Subcutaneous adipose tissue (tissue), 4 donors: ENCODE data around the gene TNS4. TPM values are rescaled to one million over a fixed set of nuclear protein-coding genes. Genes with fewer than 3 reads are reported as not detected.

Experiments
- total RNA-seq, 4 donors: library from RNA; depleted of rRNA; stranded (reverse); fragments of >200 nt; gene quantifications; one replicate each; pipeline ENCODE4 v1.1.0, GENCODE V29; 2016
- TF ChIP-seq, protein P1 (sequence below): fragments of 450-650 bp; IDR thresholded peaks from one replicate; pipeline ENCODE4 v1.5.1; 2016; ENCODE audit warnings: low read depth, mild to moderate bottlenecking, control low read depth, antibody characterized with exemption, moderate library complexity

Gene TNS4
- total RNA-seq, 4 donors from 2014 or later: not detected

DNA sequence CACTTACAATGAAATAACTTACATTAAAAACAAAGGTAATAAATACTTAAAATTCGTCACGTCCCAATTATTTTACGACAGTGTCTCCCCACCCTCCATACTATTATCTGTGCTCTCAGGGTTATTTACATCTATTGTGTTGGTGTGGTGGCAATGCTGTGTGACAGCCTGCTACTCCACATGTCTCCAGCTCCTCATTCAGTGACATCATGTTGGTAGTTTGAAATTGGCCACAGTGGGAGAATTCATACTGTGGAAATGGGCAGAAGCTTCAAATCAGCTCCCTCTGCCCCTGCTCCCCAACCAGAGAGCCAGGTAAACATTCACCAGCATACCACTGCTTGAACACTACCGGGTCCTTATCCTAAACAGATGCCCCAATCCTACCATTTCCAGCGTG lies 6.3 kb downstream of the TNS4 start:
- TF ChIP-seq, protein P1, sequence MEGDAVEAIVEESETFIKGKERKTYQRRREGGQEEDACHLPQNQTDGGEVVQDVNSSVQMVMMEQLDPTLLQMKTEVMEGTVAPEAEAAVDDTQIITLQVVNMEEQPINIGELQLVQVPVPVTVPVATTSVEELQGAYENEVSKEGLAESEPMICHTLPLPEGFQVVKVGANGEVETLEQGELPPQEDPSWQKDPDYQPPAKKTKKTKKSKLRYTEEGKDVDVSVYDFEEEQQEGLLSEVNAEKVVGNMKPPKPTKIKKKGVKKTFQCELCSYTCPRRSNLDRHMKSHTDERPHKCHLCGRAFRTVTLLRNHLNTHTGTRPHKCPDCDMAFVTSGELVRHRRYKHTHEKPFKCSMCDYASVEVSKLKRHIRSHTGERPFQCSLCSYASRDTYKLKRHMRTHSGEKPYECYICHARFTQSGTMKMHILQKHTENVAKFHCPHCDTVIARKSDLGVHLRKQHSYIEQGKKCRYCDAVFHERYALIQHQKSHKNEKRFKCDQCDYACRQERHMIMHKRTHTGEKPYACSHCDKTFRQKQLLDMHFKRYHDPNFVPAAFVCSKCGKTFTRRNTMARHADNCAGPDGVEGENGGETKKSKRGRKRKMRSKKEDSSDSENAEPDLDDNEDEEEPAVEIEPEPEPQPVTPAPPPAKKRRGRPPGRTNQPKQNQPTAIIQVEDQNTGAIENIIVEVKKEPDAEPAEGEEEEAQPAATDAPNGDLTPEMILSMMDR: no peak

DNA sequence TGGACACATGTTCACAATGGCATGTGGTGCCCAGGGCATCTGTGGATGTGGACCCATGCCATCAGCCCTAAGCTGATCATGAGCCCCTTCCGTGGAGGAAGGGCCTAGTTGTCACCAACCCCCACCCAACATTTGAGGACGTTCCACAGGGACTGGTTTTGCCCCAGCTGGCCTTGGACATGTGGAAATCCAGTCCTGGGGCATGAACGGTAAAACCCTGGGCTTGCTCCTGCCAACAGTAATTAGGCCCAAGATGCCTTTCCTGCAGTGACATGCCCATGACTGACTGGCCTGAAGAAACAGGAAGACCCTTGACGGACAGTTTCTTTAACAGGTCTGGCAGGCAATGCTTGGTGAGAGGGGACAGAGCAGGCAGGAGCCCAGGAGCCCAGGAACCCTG lies 7.7 kb downstream of the TNS4 start:
- TF ChIP-seq, protein P1: no peak

DNA sequence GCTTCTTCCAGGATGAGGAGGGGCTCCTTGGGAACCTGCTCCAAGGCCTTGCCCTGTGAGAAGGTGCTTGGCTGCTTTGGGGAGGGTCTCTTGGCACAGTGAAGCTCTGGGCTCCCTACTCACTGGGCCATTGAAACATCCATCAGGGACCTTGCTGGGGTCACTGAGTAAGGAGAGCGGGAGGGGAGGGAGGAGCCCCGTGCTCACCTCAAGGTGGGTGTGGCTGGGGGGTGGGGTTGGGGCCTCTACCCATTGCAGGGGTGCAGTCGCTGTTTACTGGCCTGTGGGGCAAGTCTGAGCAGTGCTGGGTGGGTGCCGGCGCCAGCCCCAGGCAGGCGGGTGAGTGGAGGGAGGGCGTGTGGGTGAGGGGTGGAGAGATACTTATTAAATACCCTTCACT lies 9.9 kb downstream of the TNS4 start:
- TF ChIP-seq, protein P1: no peak

DNA sequence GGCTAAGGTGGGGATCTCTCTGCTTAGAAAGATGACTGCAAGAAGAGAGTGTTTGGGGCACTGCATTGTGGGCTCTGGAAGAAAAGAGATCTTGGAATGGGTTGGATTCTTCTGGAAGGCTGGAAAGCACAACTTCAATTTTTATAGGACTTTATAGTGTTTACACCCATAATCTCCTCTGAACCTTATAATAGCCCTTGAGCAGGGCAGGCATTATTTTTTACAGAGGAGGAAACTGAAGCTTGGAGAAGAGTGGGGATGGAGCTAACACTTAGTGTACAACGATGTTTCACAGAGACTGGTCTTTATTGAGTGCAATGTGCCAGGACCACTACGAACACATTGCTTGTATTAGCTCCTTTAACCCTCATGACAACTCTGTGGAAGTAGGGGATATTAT lies 10.4 kb downstream of the TNS4 start:
- TF ChIP-seq, protein P1: no peak

DNA sequence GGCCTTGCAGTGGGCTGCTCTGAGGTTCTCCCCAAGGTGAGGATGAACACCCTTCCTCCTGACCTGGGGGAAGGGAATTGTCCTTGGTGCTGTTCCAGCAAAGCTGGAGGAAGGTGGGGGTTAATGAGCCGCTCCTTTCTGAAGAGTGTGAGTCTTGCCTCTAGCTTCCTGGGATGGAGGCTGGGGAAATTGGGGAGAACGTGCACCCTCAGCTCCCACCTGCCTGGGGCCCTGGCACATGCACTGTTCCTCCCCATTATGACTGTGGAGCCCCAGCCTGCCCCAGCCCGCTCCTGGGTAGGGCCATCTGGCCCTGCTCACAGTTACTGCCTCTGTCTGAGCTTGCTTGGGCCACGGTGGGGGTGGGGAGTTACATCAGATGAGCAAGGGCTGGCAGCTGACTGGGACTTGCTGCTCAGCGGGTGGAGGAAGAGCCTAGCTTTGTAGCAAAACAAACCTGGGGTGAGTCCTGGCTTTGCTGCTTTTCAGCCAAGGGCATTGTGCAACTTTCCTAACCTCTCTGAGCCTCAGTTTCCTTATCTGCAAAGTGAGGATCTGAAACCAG lies 11.1 kb downstream of the TNS4 start:
- TF ChIP-seq, protein P1: no peak

DNA sequence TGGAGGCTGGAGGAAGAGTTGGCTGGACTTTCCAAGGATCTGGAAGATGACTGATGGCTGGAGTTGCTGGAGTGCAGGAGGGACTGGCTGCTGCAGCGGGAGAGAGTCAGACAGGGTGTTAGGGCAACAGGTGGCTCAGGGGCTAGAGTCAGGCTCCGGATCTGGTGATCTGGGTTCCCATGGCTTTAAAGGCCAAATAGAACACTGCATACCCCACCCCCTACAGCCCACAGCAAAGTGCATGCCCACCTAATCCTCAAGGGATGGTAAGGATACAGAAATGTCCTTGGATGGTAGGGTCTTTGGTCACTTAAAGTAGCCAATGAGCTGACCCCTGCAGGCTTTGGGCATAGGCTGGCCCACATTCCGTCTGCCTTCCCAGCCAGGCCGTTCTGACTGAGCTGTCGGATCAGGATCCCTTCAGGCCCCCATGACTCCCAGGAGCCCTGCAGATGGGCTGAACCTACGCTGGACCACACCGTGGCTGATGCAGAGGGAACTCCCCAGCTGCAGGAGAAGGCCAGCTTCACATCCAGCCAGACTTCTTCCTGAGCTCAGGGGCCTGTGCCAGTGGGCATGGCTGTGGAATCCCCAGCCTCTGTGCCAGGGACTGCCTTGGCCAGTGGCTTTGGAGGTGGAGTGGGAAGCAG lies 13.9 kb downstream of the TNS4 start:
- TF ChIP-seq, protein P1: no peak

DNA sequence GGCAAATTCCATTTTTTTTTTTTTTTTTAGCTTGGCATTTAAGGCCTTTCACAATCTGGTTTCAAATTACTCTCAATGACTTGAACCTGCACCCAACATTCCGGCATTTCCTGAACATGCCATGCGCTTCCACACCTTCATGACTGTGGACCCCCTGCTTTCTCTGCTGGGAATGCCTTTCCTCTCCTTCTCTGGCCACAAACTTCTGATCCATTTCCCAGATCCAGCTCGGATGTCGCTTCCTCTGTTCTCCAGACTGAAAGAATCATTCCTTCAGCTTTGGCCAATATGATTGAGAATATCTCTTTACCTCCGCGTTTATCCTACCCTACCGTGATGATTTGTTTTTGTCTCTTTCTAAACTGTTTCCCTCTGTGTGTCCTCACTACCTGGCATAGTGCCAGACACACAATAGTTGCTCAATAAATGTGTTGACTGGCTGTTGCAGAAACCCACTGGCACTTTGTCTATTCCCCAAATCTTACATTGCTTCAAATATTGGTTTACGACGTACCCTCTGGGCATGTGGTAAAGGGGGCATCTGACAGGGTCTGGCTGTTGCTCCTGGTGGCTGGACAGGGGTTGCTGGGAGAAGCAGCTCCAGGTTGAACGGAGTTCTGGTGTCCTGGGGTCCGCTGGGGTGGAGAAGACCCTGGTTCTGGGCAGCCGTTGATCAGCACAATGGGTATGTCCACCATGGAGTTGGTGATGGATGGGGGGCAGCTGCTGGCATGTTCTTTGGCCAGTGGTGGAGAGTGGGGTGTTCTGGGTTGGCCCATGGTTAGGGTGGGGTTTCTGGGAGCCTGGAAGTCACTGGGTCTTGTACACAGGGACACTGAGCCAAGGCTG lies 14.7 kb downstream of the TNS4 start:
- TF ChIP-seq, protein P1: no peak
